Trophoblast cell (in vitro differentiated cells and primary cell): ENCODE measurements around the gene SPTSSB.

Experiments used
- DNase-seq, 2 donors: peaks; one replicate each; pipeline ENCODE4 v3.0.0-alpha.2; 2016
- H2AFZ ChIP-seq: 2 replicates; pipeline ENCODE4 v1.6.1; 2013; ENCODE audit warnings: low read length, moderate library complexity, mild to moderate bottlenecking; ENCODE audit not compliant: insufficient read depth, poor library complexity
- H2AK5ac ChIP-seq: 2 replicates; pipeline ENCODE4 v1.6.1; 2013; ENCODE audit warnings: mild to moderate bottlenecking, low read length
- H2BK120ac ChIP-seq: 2 replicates; pipeline ENCODE4 v1.6.1; 2013; ENCODE audit warnings: low read length, mild to moderate bottlenecking, moderate library complexity; ENCODE audit not compliant: insufficient read depth, poor library complexity
- H2BK12ac ChIP-seq: 2 replicates; pipeline ENCODE4 v1.6.1; 2013; ENCODE audit warnings: mild to moderate bottlenecking, low read length, moderate library complexity
- H2BK5ac ChIP-seq: 2 replicates; pipeline ENCODE4 v1.6.1; 2013; ENCODE audit warnings: low read length, low read depth, moderate library complexity, mild to moderate bottlenecking; ENCODE audit not compliant: poor library complexity
- H3K14ac ChIP-seq: 2 replicates; pipeline ENCODE4 v1.6.1; 2013; ENCODE audit warnings: mild to moderate bottlenecking, low read length
- H3K18ac ChIP-seq: 2 replicates; pipeline ENCODE4 v1.6.1; 2013; ENCODE audit warnings: mild to moderate bottlenecking, low read length
- H3K23ac ChIP-seq: 2 replicates; pipeline ENCODE4 v1.6.1; 2013; ENCODE audit warnings: low read length
- H3K27ac ChIP-seq: 2 replicates; pipeline ENCODE4 v1.5.1; 2013; ENCODE audit warnings: low read depth, mild to moderate bottlenecking, inconsistent platforms, low read length, moderate library complexity
- H3K27me3 ChIP-seq: 2 replicates; pipeline ENCODE4 v1.6.1; 2013; ENCODE audit warnings: inconsistent platforms, mild to moderate bottlenecking, low read length, moderate library complexity; ENCODE audit not compliant: insufficient read depth
- H3K36me3 ChIP-seq, 2 experiments: 1 replicate in 1 of 2; 2 replicates in 1 of 2; pipeline ENCODE4 v1.6.1; 2013; ENCODE audit warnings: low read length in 2 of 2, mild to moderate bottlenecking in 2 of 2, moderate library complexity in 1 of 2; ENCODE audit not compliant: insufficient read depth in 2 of 2, control insufficient read depth in 1 of 2
- H3K4ac ChIP-seq: 2 replicates; pipeline ENCODE4 v1.6.1; 2013; ENCODE audit warnings: low read depth, mild to moderate bottlenecking, low read length, moderate library complexity
- H3K4me1 ChIP-seq, 2 experiments: 1 replicate in 1 of 2; 2 replicates in 1 of 2; pipeline ENCODE4 v1.6.1; 2013; ENCODE audit warnings: low read length in 2 of 2, mild to moderate bottlenecking in 2 of 2, moderate library complexity in 1 of 2; ENCODE audit not compliant: insufficient read depth in 2 of 2, control insufficient read depth in 1 of 2
- H3K4me2 ChIP-seq: 2 replicates; pipeline ENCODE4 v1.6.1; 2013; ENCODE audit warnings: inconsistent platforms, mild to moderate bottlenecking, low read length, moderate library complexity
- H3K4me3 ChIP-seq: 2 replicates; pipeline ENCODE4 v1.5.1; 2013; ENCODE audit warnings: mild to moderate bottlenecking, low read depth, low read length, inconsistent platforms
- H3K79me1 ChIP-seq: one replicate; pipeline ENCODE4 v1.6.1; 2013; ENCODE audit warnings: low read length
- H3K79me2 ChIP-seq: 2 replicates; pipeline ENCODE4 v1.6.1; 2013; ENCODE audit warnings: low read length, mild to moderate bottlenecking; ENCODE audit not compliant: control insufficient read depth, insufficient read depth, poor library complexity
- H3K9ac ChIP-seq: 2 replicates; pipeline ENCODE4 v1.6.1; 2013; ENCODE audit warnings: mild to moderate bottlenecking, low read length
- H3K9me3 ChIP-seq: 2 replicates; pipeline ENCODE4 v1.6.1; 2013; ENCODE audit warnings: low read depth, mild to moderate bottlenecking, control low read depth, inconsistent platforms, low read length; ENCODE audit not compliant: insufficient read depth
- H4K12ac ChIP-seq: 2 replicates; pipeline ENCODE4 v1.6.1; 2013; ENCODE audit warnings: low read depth, mild to moderate bottlenecking, low read length, moderate library complexity
- H4K8ac ChIP-seq: 2 replicates; pipeline ENCODE4 v1.6.1; 2013; ENCODE audit warnings: low read depth, mild to moderate bottlenecking, low read length, moderate library complexity
- H4K91ac ChIP-seq: one replicate; pipeline ENCODE4 v1.6.1; 2013; ENCODE audit warnings: low read depth, mild to moderate bottlenecking, low read length, moderate library complexity
- WGBS: extraction: QIAGEN DNeasy Blood & Tissue Kit; methylation state at CpG from one replicate; pipeline ENCODE4 v1.1.7; 2013; ENCODE audit warnings: missing lambda C conversion rate; ENCODE audit not compliant: insufficient read length, insufficient coverage; ENCODE audit errors: extremely low coverage; 5-methylcytosine and 5-hydroxymethylcytosine counted together

SPTSSB gene

GRCh38 chr3:161395115-161396012, 24.0 kb upstream of the SPTSSB start:
- Histone ChIP-seq H2AFZ (no peak overlapping the region), H3K27me3 (no peaks in the 10 kb centered on the region), H3K79me1 (no peaks in the 10 kb centered on the region), H3K4me2 (no peak overlapping the region), H3K79me2 (no peaks in the 10 kb centered on the region), H2AK5ac (no peak overlapping the region), H3K14ac (no peak overlapping the region), H3K18ac (no peak overlapping the region), H3K4me1 (no peaks in the 10 kb centered on the region), H3K27ac (no peak overlapping the region), H2BK5ac (no peak overlapping the region), H3K4ac (no peak overlapping the region), H2BK120ac (no peak overlapping the region), H2BK12ac (no peak overlapping the region), H4K12ac (no peak overlapping the region), H4K91ac (no peak overlapping the region), H3K9ac (no peak overlapping the region), H3K4me3 (no peak overlapping the region), H3K36me3 (no peaks in the 10 kb centered on the region), H3K23ac (no peak overlapping the region), H3K9me3 (no peaks in the 10 kb centered on the region), H4K8ac (no peak overlapping the region)
- WGBS = no CpG with 5 or more reads among the region's 6 CpGs
- no peak for DNase-seq

- H2BK5ac ChIP-seq = no peak overlapping the region
- H3K4me3 ChIP-seq = no peak overlapping the region
- H4K91ac ChIP-seq = no peak overlapping the region
- H3K9me3 ChIP-seq = no peaks in the 10 kb centered on the region
- no peak overlapping the region for H3K27ac ChIP-seq
- no CpG with 5 or more reads among the region's 2 CpGs for WGBS
- H3K27me3 ChIP-seq = no peaks in the 10 kb centered on the region
- H2AFZ ChIP-seq = no peak overlapping the region
- H2BK120ac ChIP-seq = no peak overlapping the region
- no peak for DNase-seq
- no peak overlapping the region for H3K9ac ChIP-seq
- H3K36me3 ChIP-seq = no peaks in the 10 kb centered on the region
- H3K4ac ChIP-seq = no peak overlapping the region
- H3K79me2 ChIP-seq = no peaks in the 10 kb centered on the region
- H3K4me2 ChIP-seq = no peak overlapping the region
- no peaks in the 10 kb centered on the region for H3K4me1 ChIP-seq
- H3K18ac ChIP-seq = no peak overlapping the region
- H4K8ac ChIP-seq = no peak overlapping the region
- H2BK12ac ChIP-seq = no peak overlapping the region
- H3K23ac ChIP-seq = no peak overlapping the region
- no peaks in the 10 kb centered on the region for H3K79me1 ChIP-seq
- H4K12ac ChIP-seq = no peak overlapping the region
- no peak overlapping the region for H2AK5ac ChIP-seq
- H3K14ac ChIP-seq = no peak overlapping the region
Observed at GRCh38 chr3:161393803-161394202, 22.5 kb upstream of the SPTSSB start.

DNA sequence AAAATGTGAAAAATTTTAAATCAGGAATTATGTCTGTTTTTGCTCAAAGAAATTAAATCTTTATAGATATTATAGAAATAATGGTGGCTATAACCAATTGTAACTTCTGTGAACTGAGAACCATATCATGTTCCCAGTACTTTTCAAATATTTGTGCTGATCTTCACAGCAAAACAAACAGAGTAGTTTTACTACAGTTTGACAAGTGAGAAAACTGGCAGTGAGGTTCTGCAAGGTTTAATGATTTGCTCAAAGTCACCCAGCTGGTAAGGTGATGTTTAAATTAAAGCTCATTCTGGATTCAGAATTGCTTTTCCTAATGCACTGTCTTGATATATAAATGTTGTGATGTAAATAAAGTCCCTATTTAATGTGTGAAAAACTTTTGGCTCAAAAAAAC, 22.0 kb upstream of the SPTSSB start:
- H3K14ac ChIP-seq = no peak overlapping the region
- no peak overlapping the region for H2BK5ac ChIP-seq
- H3K4ac ChIP-seq = no peak overlapping the region
- H4K91ac ChIP-seq = no peak overlapping the region
- H4K8ac ChIP-seq = no peak overlapping the region
- H3K18ac ChIP-seq = no peak overlapping the region
- no peak for DNase-seq
- H4K12ac ChIP-seq = no peak overlapping the region
- no peak overlapping the region for H3K9ac ChIP-seq
- no peak overlapping the region for H2AK5ac ChIP-seq
- H3K79me1 ChIP-seq = no peaks in the 10 kb centered on the region
- no peak overlapping the region for H3K27ac ChIP-seq
- H3K27me3 ChIP-seq = no peaks in the 10 kb centered on the region
- no peak overlapping the region for H2AFZ ChIP-seq
- H2BK120ac ChIP-seq = no peak overlapping the region
- no peak overlapping the region for H3K4me3 ChIP-seq
- H3K4me2 ChIP-seq = no peak overlapping the region
- H2BK12ac ChIP-seq = no peak overlapping the region
- H3K4me1 ChIP-seq = no peaks in the 10 kb centered on the region
- H3K23ac ChIP-seq = no peak overlapping the region
- no peaks in the 10 kb centered on the region for H3K9me3 ChIP-seq
- no peaks in the 10 kb centered on the region for H3K79me2 ChIP-seq
- H3K36me3 ChIP-seq = no peaks in the 10 kb centered on the region

DNA sequence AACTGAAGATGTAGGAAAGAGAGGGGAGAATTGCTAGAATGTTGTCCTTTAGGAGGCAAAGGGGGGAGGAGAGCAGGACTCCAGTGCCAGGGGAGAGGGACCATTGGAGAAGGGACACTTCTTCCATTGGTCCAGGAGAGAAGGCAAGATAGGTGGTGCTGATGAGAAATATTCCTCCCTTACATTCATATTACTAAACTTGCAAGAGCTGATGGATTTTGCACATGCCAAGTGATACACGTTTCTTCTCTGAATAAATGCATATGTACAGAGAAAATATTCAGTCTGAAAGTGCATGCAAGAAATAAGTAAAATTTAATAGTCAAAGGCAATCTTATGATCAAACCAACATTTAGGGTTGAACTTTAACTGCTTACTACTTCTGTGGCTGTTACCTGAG, 21.5 kb upstream of the SPTSSB start:
- Histone ChIP-seq H3K4me2 (no peak overlapping the region), H3K79me1 (no peaks in the 10 kb centered on the region), H4K8ac (no peak overlapping the region), H3K9me3 (no peaks in the 10 kb centered on the region), H3K27me3 (no peaks in the 10 kb centered on the region), H4K91ac (no peak overlapping the region), H3K4me3 (no peak overlapping the region), H3K27ac (no peak overlapping the region), H2BK120ac (no peak overlapping the region), H3K9ac (no peak overlapping the region), H3K18ac (no peak overlapping the region), H2BK5ac (no peak overlapping the region), H3K14ac (no peak overlapping the region), H3K23ac (no peak overlapping the region), H4K12ac (no peak overlapping the region), H2AFZ (no peak overlapping the region), H3K36me3 (no peaks in the 10 kb centered on the region), H2AK5ac (no peak overlapping the region), H3K79me2 (no peaks in the 10 kb centered on the region), H3K4ac (no peak overlapping the region), H2BK12ac (no peak overlapping the region), H3K4me1 (no peaks in the 10 kb centered on the region)
- WGBS = no CpG with 5 or more reads among the region's 1 CpG
- no peak for DNase-seq
